HEK293T (cell line): ENCODE results near the gene TTC39B.

Source experiments
- BHLHE40 ChIP-seq: fragments of 450-650 bp; IDR thresholded peaks from 2 replicates; pipeline ENCODE4 v1.6.1; 2016; ENCODE audit warnings: mild to moderate bottlenecking, moderate library complexity, borderline replicate concordance
- ELF4 ChIP-seq: fragments of 450-650 bp; IDR thresholded peaks from 2 replicates; pipeline ENCODE4 v1.6.1; 2017; ENCODE audit warnings: antibody characterized with exemption
- FOXA1 ChIP-seq: fragments of 450-650 bp; IDR thresholded peaks from 2 replicates; pipeline ENCODE4 v1.6.1; 2016; ENCODE audit warnings: mild to moderate bottlenecking
- FOXM1 ChIP-seq: fragments of 450-650 bp; IDR thresholded peaks from 2 replicates; pipeline ENCODE4 v1.6.1; 2017; ENCODE audit warnings: mild to moderate bottlenecking, borderline replicate concordance
- HDGF ChIP-seq: fragments of 450-650 bp; IDR thresholded peaks from 2 replicates; pipeline ENCODE4 v1.6.1; 2017; ENCODE audit warnings: antibody characterized with exemption, borderline replicate concordance
- PKNOX1 ChIP-seq: fragments of 450-650 bp; IDR thresholded peaks from 2 replicates; pipeline ENCODE4 v1.6.1; 2016
- SP1 ChIP-seq: fragments of 450-650 bp; IDR thresholded peaks from 2 replicates; pipeline ENCODE4 v1.6.1; 2017
- SUZ12 ChIP-seq: fragments of 450-650 bp; IDR thresholded peaks from 2 replicates; pipeline ENCODE4 v1.6.1; 2016; ENCODE audit warnings: mild to moderate bottlenecking
- TARDBP ChIP-seq: fragments of 450-650 bp; IDR thresholded peaks from 2 replicates; pipeline ENCODE4 v1.6.1; 2016

- TF ChIP-seq HDGF = no peak
- no peak for TF ChIP-seq SUZ12
- no peak for TF ChIP-seq FOXA1
- no peak for TF ChIP-seq FOXM1
- no peak for TF ChIP-seq PKNOX1
- TF ChIP-seq TARDBP = no peak
- no peak for TF ChIP-seq ELF4
- TF ChIP-seq BHLHE40 = no peak
- TF ChIP-seq SP1 = no peak
Observed at GRCh38 chr9:15139469-15139868, 167.5 kb downstream of the TTC39B start.
